Measurements from ENCODE around the gene TRPM3. TPM values are rescaled to one million over a fixed set of nuclear protein-coding genes. Genes with fewer than 3 reads are reported as not detected.

TRPM3 gene
- polyA plus RNA-seq, 2 of the 4 experiments (the other 2 are of a cell fraction) = not detected

- TF ChIP-seq RNF2 (IDR thresholded peaks at IDR 0.05; ENCODE audit: borderline replicate concordance, low read depth) (no peak), ZSCAN20 (CRISPR knock-in tag; IDR thresholded peaks at IDR 0.05) (no peak)
Observed at GRCh38 chr9:70760228-70760627, 361.2 kb downstream of the TRPM3 start (continued).

- ATAC-seq (no peak), DNase-seq (ENCODE audit: low read depth in 1 of 2, low spot score in 1 of 2) (no peak), FAIRE-seq (no peak)
- no peaks in the 10 kb centered on the region for H3K9me3 ChIP-seq
- POLR2A ChIA-PET = no interaction called here
- CTCF ChIA-PET = no interaction called here
- H3K4me1 ChIP-seq = no peaks in the 10 kb centered on the region
- H3K27ac ChIP-seq = no peak overlapping the region
- TF ChIP-seq ATOH8 (CRISPR knock-in tag; IDR thresholded peaks at IDR 0.05; ENCODE audit: low read depth) (no peak), TP53 (CRISPR knock-in tag; IDR thresholded peaks at IDR 0.05) (no peak), POLR2A (IDR thresholded peaks at IDR 0.05; ENCODE audit: low read length) (no peak), HDAC2 (IDR thresholded peaks at IDR 0.05) (no peak), RFX5 (IDR thresholded peaks at IDR 0.05) (no peak), HMGXB4 (CRISPR knock-in tag; IDR thresholded peaks at IDR 0.05; ENCODE audit: borderline replicate concordance) (no peak), HOXB5 (CRISPR knock-in tag; IDR thresholded peaks at IDR 0.05) (no peak), NFE2L2 (conservative IDR thresholded peaks at IDR 0.05; ENCODE audit: low read length) (no peak), BHLHE40 (IDR thresholded peaks at IDR 0.05; ENCODE audit: low read depth, low read length) (no peak), NR3C1 (IDR thresholded peaks at IDR 0.05) (no peak), MAFK (IDR thresholded peaks at IDR 0.05; ENCODE audit: partially characterized antibody) (no peak), REST (IDR thresholded peaks at IDR 0.05) (no peak), ESRRA (IDR thresholded peaks at IDR 0.05; ENCODE audit: borderline replicate concordance, low read length) (no peak), CEBPB (IDR thresholded peaks at IDR 0.05) (no peak), HOXA7 (CRISPR knock-in tag; IDR thresholded peaks at IDR 0.05) (no peak), ELK1 (IDR thresholded peaks at IDR 0.05; ENCODE audit: low read depth, low read length) (no peak), CTCF (IDR thresholded peaks at IDR 0.05) (no peak), E2F6 (IDR thresholded peaks at IDR 0.05; ENCODE audit: borderline replicate concordance, low read depth) (no peak)
- WGBS (ENCODE audit: missing lambda C conversion rate) = 1% methylated on average over 4 of the region's 4 CpGs
- H3K4me2 ChIP-seq = no peak overlapping the region
- H3K4me3 ChIP-seq = no peak overlapping the region
Observed at GRCh38 chr9:70753311-70753710, 368.1 kb downstream of the TRPM3 start.

Data from A549 (cell line).